MM.1S (cell line): ENCODE data around the gene CNOT4.

Source experiments
- DNase-seq: peaks from one replicate; pipeline ENCODE4 v3.0.0-alpha.2; 2015
- H2AFZ ChIP-seq: fragments of 300-600 bp; sonication (generic); 2 replicates; pipeline ENCODE4 v1.6.0; 2016; ENCODE audit warnings: antibody characterized with exemption, low read length
- H3F3A ChIP-seq: fragments of 300-600 bp; sonication (generic); 2 replicates; pipeline ENCODE4 v1.6.1; 2016; ENCODE audit warnings: mild to moderate bottlenecking, antibody characterized with exemption, low read length, moderate library complexity, mixed read lengths; ENCODE audit not compliant: insufficient read depth
- H3K27ac ChIP-seq: fragments of 300-600 bp; sonication (generic); 2 replicates; pipeline ENCODE4 v1.5.1; 2016; ENCODE audit warnings: mild to moderate bottlenecking, low read length
- H3K27me3 ChIP-seq: fragments of 300-600 bp; sonication (generic); replicated peaks from 2 replicates; pipeline ENCODE4 v1.6.0; 2016; ENCODE audit warnings: low read length; ENCODE audit not compliant: insufficient read depth
- H3K36me3 ChIP-seq: fragments of 300-600 bp; sonication (generic); replicated peaks from 2 replicates; pipeline ENCODE4 v1.6.1; 2016; ENCODE audit warnings: mild to moderate bottlenecking, low read length, mixed read lengths; ENCODE audit not compliant: insufficient read depth
- H3K4me1 ChIP-seq: fragments of 300-600 bp; sonication (generic); 2 replicates; pipeline ENCODE4 v1.6.1; 2016; ENCODE audit warnings: low read length, mixed read lengths
- H3K4me2 ChIP-seq: fragments of 300-600 bp; sonication (generic); 2 replicates; pipeline ENCODE4 v1.6.0; 2016; ENCODE audit warnings: low read depth, low read length
- H3K4me3 ChIP-seq: fragments of 300-600 bp; sonication (generic); 2 replicates; pipeline ENCODE4 v1.5.1; 2016; ENCODE audit warnings: low read length, mixed read lengths
- H3K79me2 ChIP-seq: fragments of 300-600 bp; sonication (generic); 2 replicates; pipeline ENCODE4 v1.6.1; 2016; ENCODE audit warnings: mixed run types, low read length, mixed read lengths
- H3K9ac ChIP-seq: fragments of 300-600 bp; sonication (generic); 2 replicates; pipeline ENCODE4 v1.6.1; 2016; ENCODE audit warnings: low read length, mixed read lengths
- H3K9me2 ChIP-seq: fragments of 300-600 bp; sonication (generic); replicated peaks from 2 replicates; pipeline ENCODE4 v1.6.1; 2016; ENCODE audit warnings: mild to moderate bottlenecking, low read length, mixed read lengths; ENCODE audit not compliant: insufficient read depth
- H3K9me3 ChIP-seq: fragments of 300-600 bp; sonication (generic); replicated peaks from 2 replicates; pipeline ENCODE4 v1.6.1; 2016; ENCODE audit warnings: mild to moderate bottlenecking, low read length, mixed read lengths; ENCODE audit not compliant: insufficient read depth
- H4K20me1 ChIP-seq: fragments of 300-600 bp; sonication (generic); 2 replicates; pipeline ENCODE4 v1.6.1; 2016; ENCODE audit warnings: mild to moderate bottlenecking, low read length, moderate library complexity, mixed read lengths; ENCODE audit not compliant: insufficient read depth
- EZH2 ChIP-seq: fragments of 300-600 bp; sonication (generic); optimal IDR thresholded peaks from 2 replicates; pipeline ENCODE3; 2017; ENCODE audit warnings: low read depth, mild to moderate bottlenecking, antibody characterized with exemption, low read length, mixed read lengths
- EZH2phosphoT487 ChIP-seq: fragments of 300-600 bp; sonication (generic); IDR thresholded peaks from 2 replicates; pipeline ENCODE4 v1.6.1; 2018; ENCODE audit warnings: antibody characterized with exemption, low read length
- TF ChIP-seq, protein P1 (sequence below): fragments of 300-600 bp; sonication (generic); IDR thresholded peaks from 2 replicates; pipeline ENCODE4 v1.5.1; 2016; ENCODE audit warnings: antibody characterized with exemption, low read length, mixed read lengths

CNOT4 gene

DNA sequence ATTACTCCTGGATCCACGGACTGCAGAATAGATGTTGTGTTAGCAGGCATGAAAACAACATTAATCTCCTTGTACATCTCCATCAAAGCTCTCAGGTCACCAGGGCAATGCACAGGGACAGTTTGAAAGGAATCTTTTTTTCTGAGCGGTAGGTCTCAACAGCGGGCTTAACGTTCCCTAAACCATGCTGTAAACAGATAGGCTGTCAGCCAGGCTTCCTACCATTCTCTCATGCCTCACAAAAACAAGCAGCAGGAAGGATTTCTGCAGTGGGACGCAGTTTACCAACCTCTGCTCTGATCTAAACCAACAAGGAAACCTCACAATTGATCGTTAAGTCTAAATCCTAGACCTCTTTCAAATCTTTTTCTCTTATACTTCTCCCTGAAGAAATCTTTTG, 50.8 kb downstream of the CNOT4 start:
- no peaks in the 10 kb centered on the region for H3K27me3 ChIP-seq
- H3K9me3 ChIP-seq, result no peaks in the 10 kb centered on the region
- no peak for DNase-seq
- no peaks in the 10 kb centered on the region for H3K9me2 ChIP-seq
- H3K36me3 ChIP-seq, result no peaks in the 10 kb centered on the region
- H3K4me2 ChIP-seq, result no peak overlapping the region
- peaks cover 93% of the 10 kb centered on the region for H3K79me2 ChIP-seq
- H4K20me1 ChIP-seq, result 0 out of 2 replicates have a peak, but pooled peaks cover 10% of the 10 kb centered on the region
- TF ChIP-seq EZH2 (no peak), EZH2phosphoT487 (no peak)
- TF ChIP-seq, protein P1, sequence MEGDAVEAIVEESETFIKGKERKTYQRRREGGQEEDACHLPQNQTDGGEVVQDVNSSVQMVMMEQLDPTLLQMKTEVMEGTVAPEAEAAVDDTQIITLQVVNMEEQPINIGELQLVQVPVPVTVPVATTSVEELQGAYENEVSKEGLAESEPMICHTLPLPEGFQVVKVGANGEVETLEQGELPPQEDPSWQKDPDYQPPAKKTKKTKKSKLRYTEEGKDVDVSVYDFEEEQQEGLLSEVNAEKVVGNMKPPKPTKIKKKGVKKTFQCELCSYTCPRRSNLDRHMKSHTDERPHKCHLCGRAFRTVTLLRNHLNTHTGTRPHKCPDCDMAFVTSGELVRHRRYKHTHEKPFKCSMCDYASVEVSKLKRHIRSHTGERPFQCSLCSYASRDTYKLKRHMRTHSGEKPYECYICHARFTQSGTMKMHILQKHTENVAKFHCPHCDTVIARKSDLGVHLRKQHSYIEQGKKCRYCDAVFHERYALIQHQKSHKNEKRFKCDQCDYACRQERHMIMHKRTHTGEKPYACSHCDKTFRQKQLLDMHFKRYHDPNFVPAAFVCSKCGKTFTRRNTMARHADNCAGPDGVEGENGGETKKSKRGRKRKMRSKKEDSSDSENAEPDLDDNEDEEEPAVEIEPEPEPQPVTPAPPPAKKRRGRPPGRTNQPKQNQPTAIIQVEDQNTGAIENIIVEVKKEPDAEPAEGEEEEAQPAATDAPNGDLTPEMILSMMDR, result no peak
- no peaks in the 10 kb centered on the region for H3K4me1 ChIP-seq
- H2AFZ ChIP-seq, result no peak overlapping the region
- H3K9ac ChIP-seq, result no peak overlapping the region
- no peaks in the 10 kb centered on the region for H3F3A ChIP-seq
- H3K27ac ChIP-seq, result no peak overlapping the region
- H3K4me3 ChIP-seq, result no peak overlapping the region

DNA sequence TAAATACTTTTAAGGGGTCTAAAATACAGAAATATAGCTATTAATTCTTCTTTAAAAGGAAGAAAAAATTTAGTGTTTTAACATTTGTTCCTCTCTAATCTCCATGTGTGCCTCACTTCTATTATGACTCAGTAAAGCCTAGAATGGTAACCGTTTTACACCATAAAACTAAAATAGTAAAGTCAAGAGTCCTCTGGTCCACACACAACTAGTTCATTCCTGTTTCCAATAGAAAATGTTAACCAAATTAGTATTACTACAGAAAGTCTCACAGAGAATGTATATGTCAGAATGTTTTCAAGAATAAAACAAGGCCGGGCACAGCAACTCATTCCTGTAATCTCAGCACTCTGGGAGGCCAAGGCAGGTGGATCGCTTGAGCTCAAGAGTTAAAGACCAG, 55.8 kb downstream of the CNOT4 start:
- no peak overlapping the region for H2AFZ ChIP-seq
- H3K4me1 ChIP-seq, result no peaks in the 10 kb centered on the region
- no peaks in the 10 kb centered on the region for H3K9me2 ChIP-seq
- no peaks in the 10 kb centered on the region for H3K27me3 ChIP-seq
- no peak overlapping the region for H3K9ac ChIP-seq
- no peak for DNase-seq
- H4K20me1 ChIP-seq, result 0 out of 2 replicates have a peak, but pooled peaks cover 5% of the 10 kb centered on the region
- no peak for TF ChIP-seq EZH2phosphoT487
- TF ChIP-seq, protein P1, result no peak
- TF ChIP-seq EZH2, result no peak
- no peak overlapping the region for H3K4me2 ChIP-seq
- H3K9me3 ChIP-seq, result no peaks in the 10 kb centered on the region
- H3K36me3 ChIP-seq, result no peaks in the 10 kb centered on the region
- H3F3A ChIP-seq, result no peaks in the 10 kb centered on the region
- no peak overlapping the region for H3K4me3 ChIP-seq
- peaks cover 93% of the 10 kb centered on the region for H3K79me2 ChIP-seq
- H3K27ac ChIP-seq, result no peak overlapping the region

DNA sequence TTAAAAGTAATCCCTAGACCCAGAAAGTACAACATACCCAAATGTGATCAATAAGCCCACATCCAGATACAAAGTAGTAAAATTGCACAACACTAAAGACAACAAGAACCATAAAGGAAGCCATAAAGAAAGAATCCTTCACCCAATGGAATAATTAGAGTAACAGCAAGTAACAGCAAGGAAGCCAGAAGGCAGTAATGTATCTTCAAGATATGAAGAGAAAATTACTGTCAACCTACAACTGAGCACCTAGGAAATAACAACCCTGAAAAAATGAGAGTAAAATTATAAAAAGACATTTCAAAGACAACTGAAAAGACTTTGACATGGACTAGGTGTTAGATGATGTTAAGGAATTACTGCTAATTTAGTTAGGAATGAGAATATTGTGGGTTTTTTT, 60.5 kb downstream of the CNOT4 start:
- Histone ChIP-seq H3K9ac (no peak overlapping the region), H3K27ac (no peak overlapping the region), H3K9me3 (no peaks in the 10 kb centered on the region), H2AFZ (no peak overlapping the region), H3K4me3 (no peak overlapping the region), H3K79me2 (peaks cover 80% of the 10 kb centered on the region), H3K4me2 (no peak overlapping the region), H3K27me3 (no peaks in the 10 kb centered on the region), H3F3A (no peaks in the 10 kb centered on the region), H3K4me1 (peaks cover 6% of the 10 kb centered on the region; the same call in 1 of the 2 replicates), H3K9me2 (no peaks in the 10 kb centered on the region), H4K20me1 (peaks cover 5% of the 10 kb centered on the region; the same call in 1 of the 2 replicates), H3K36me3 (no peaks in the 10 kb centered on the region)
- TF ChIP-seq EZH2 (no peak), EZH2phosphoT487 (no peak)
- TF ChIP-seq, protein P1, result no peak
- DNase-seq, result no peak
